Immature natural killer cell (primary cell): ENCODE results near the gene PLSCR4. TPM values are rescaled to one million over a fixed set of nuclear protein-coding genes. Genes with fewer than 3 reads are reported as not detected.

ENCODE experiments used
- polyA plus RNA-seq, 3 donors: library from polyadenylated mRNA; unstranded; fragments of 300-500 nt; fragmentation: Illumina TruSeq; gene quantifications; one replicate each; pipeline ENCODE4 v1.2.3, GENCODE V29; 2021

The PLSCR4 gene
- polyA plus RNA-seq, 3 donors from 2014 or later, result 0.41 TPM; not detected in 2

Other genes starting within 250 kb of the PLSCR4 start
- gene PLOD2, start 89.9 kb downstream of the PLSCR4 start, polyA plus RNA-seq, result not detected
- gene PLSCR2, start 218.5 kb upstream of the PLSCR4 start, polyA plus RNA-seq, result not detected